ENCODE results near the gene CSNK1E.

DNA sequence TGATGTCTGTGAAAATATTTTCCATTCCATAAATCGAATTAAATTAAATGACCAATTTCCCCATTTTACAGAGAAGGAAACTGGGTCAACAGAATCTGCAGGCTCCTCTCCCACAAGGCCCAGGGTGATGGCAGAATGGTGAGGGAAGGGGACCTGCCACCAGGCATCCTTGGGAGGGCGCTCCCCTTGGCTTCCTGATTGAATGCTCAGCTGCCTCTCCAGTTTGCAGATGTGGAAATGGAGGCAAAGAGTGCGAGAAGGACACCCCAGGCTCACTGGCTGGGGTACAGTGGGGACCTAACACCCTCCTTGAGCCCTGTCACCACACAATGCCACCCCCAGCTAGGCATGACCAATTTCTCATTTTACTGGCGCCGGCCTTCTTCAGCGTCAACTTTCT is 28.5 kb upstream of the CSNK1E start:
- TF ChIP-seq, protein P1, sequence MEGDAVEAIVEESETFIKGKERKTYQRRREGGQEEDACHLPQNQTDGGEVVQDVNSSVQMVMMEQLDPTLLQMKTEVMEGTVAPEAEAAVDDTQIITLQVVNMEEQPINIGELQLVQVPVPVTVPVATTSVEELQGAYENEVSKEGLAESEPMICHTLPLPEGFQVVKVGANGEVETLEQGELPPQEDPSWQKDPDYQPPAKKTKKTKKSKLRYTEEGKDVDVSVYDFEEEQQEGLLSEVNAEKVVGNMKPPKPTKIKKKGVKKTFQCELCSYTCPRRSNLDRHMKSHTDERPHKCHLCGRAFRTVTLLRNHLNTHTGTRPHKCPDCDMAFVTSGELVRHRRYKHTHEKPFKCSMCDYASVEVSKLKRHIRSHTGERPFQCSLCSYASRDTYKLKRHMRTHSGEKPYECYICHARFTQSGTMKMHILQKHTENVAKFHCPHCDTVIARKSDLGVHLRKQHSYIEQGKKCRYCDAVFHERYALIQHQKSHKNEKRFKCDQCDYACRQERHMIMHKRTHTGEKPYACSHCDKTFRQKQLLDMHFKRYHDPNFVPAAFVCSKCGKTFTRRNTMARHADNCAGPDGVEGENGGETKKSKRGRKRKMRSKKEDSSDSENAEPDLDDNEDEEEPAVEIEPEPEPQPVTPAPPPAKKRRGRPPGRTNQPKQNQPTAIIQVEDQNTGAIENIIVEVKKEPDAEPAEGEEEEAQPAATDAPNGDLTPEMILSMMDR (IDR thresholded peaks at IDR 0.05) = no peak
- TF ChIP-seq ZFX (IDR thresholded peaks at IDR 0.05; ENCODE audit: borderline replicate concordance) = no peak
